K562 (cell line): ENCODE results near the gene CBX2. TPM values are rescaled to one million over a fixed set of nuclear protein-coding genes. Genes with fewer than 3 reads are reported as not detected.

ENCODE experiments used
- GABPB2 ChIP-seq: fragments of 250-450 bp; sonication (Bioruptor Pico); conservative IDR thresholded peaks from 2 replicates; pipeline ENCODE4 v1.5.1; 2021; ENCODE audit warnings: mild to moderate bottlenecking
- GTF2B ChIP-seq: IDR thresholded peaks from 2 replicates; pipeline ENCODE4 v1.6.1; 2011; ENCODE audit not compliant: insufficient read length; ENCODE audit errors: extremely low read depth
- MTF1 ChIP-seq: fragments of 250-450 bp; sonication (Bioruptor Pico); IDR thresholded peaks from 2 replicates; pipeline ENCODE4 v1.9.0; 2021; ENCODE audit warnings: moderate library complexity, mild to moderate bottlenecking, inconsistent platforms, borderline replicate concordance
- NBN ChIP-seq: fragments of 450-650 bp; IDR thresholded peaks from 2 replicates; pipeline ENCODE4 v1.6.1; 2016; ENCODE audit warnings: low read depth, mild to moderate bottlenecking
- RB1 ChIP-seq: fragments of 450-650 bp; IDR thresholded peaks from 2 replicates; pipeline ENCODE4 v1.6.1; 2017; ENCODE audit warnings: low read depth, mild to moderate bottlenecking
- STAG1 ChIP-seq: sonication (generic); formaldehyde crosslinking; IDR thresholded peaks from 2 replicates; pipeline ENCODE4 v1.5.0; 2020; ENCODE audit warnings: missing genetic modification reagents, borderline replicate concordance
- TCF3 ChIP-seq: sonication (generic); formaldehyde crosslinking; IDR thresholded peaks from 2 replicates; pipeline ENCODE4 v1.4.0; 2020; ENCODE audit warnings: mild to moderate bottlenecking, missing genetic modification reagents
- U2AF1 ChIP-seq: fragments of 200-400 bp; formaldehyde crosslinking; optimal IDR thresholded peaks from 2 replicates; pipeline ENCODE3; 2017; ENCODE audit warnings: mild to moderate bottlenecking, low read depth, low read length, moderate library complexity
- VEZF1 ChIP-seq: fragments of 200-800 bp; sonication (Bioruptor generic); IDR thresholded peaks from 2 replicates; pipeline ENCODE4 v1.6.1; 2017; ENCODE audit warnings: missing genetic modification characterization, missing compliant biosample characterization
- polyA plus RNA-seq, 8 experiments: library from polyadenylated mRNA; depleted of rRNA in 4 of 8; stranded (reverse) in 5 of 8; unstranded in 3 of 8; fragments of >200 nt; fragmentation: Nextera tagmentation in 2 of 8; fragmentation: Illumina TruSeq in 1 of 8; extraction: Ambion mirVana in 2 of 8; extraction: Trizol in 1 of 8; gene quantifications; 2 replicates each; pipeline versions ENCODE4 v1.2.1 to v1.2.3, GENCODE V29; 2011 to 2014; ENCODE audit warnings: inconsistent platforms in 1 of 8, missing spikeins in 1 of 8
- total RNA-seq, 7 experiments: library from RNA; depleted of rRNA in 6 of 7; stranded (reverse); fragments of >200 nt in 6 of 7; fragmentation: Illumina TruSeq in 2 of 7; extraction: Trizol in 2 of 7; gene quantifications; 2 replicates each; pipeline versions ENCODE4 v1.2.1 to v1.2.3, GENCODE V29; 2011 to 2021; ENCODE audit warnings: low replicate concordance in 1 of 7
- TF ChIP-seq, protein P1 (sequence below): fragments of 250-450 bp; sonication (Bioruptor Pico); IDR thresholded peaks from 2 replicates; pipeline ENCODE4 v1.4.0; 2020; ENCODE audit warnings: mild to moderate bottlenecking
- TF ChIP-seq, protein P2 (sequence below): fragments of 450-650 bp; IDR thresholded peaks from 2 replicates; pipeline ENCODE4 v1.6.1; 2016; ENCODE audit warnings: mild to moderate bottlenecking, moderate library complexity

The CBX2 gene
- total and polyA plus RNA-seq, 9 of the 15 experiments (the other 6 are each of a cell fraction or from before 2014, with no cell fraction given), result 0.66 to 26.9 (median 13.9) TPM

- TF ChIP-seq, protein P1, sequence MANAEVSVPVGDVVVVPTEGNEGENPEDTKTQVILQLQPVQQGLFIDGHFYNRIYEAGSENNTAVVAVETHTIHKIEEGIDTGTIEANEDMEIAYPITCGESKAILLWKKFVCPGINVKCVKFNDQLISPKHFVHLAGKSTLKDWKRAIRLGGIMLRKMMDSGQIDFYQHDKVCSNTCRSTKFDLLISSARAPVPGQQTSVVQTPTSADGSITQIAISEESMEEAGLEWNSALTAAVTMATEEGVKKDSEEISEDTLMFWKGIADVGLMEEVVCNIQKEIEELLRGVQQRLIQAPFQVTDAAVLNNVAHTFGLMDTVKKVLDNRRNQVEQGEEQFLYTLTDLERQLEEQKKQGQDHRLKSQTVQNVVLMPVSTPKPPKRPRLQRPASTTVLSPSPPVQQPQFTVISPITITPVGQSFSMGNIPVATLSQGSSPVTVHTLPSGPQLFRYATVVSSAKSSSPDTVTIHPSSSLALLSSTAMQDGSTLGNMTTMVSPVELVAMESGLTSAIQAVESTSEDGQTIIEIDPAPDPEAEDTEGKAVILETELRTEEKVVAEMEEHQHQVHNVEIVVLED (CRISPR knock-in tag), result no peak
- TF ChIP-seq GTF2B (no peak), GABPB2 (CRISPR knock-in tag) (no peak), NBN (no peak), U2AF1 (peak; percentile 59), RB1 (peak; percentile 71; the same call in 1 of the 2 replicates), VEZF1 (CRISPR knock-in tag) (peak; percentile 61), TCF3 (CRISPR knock-in tag) (no peak), STAG1 (peak; percentile 61; the same call in 1 of the 2 replicates), MTF1 (no peak)
- TF ChIP-seq, protein P2, sequence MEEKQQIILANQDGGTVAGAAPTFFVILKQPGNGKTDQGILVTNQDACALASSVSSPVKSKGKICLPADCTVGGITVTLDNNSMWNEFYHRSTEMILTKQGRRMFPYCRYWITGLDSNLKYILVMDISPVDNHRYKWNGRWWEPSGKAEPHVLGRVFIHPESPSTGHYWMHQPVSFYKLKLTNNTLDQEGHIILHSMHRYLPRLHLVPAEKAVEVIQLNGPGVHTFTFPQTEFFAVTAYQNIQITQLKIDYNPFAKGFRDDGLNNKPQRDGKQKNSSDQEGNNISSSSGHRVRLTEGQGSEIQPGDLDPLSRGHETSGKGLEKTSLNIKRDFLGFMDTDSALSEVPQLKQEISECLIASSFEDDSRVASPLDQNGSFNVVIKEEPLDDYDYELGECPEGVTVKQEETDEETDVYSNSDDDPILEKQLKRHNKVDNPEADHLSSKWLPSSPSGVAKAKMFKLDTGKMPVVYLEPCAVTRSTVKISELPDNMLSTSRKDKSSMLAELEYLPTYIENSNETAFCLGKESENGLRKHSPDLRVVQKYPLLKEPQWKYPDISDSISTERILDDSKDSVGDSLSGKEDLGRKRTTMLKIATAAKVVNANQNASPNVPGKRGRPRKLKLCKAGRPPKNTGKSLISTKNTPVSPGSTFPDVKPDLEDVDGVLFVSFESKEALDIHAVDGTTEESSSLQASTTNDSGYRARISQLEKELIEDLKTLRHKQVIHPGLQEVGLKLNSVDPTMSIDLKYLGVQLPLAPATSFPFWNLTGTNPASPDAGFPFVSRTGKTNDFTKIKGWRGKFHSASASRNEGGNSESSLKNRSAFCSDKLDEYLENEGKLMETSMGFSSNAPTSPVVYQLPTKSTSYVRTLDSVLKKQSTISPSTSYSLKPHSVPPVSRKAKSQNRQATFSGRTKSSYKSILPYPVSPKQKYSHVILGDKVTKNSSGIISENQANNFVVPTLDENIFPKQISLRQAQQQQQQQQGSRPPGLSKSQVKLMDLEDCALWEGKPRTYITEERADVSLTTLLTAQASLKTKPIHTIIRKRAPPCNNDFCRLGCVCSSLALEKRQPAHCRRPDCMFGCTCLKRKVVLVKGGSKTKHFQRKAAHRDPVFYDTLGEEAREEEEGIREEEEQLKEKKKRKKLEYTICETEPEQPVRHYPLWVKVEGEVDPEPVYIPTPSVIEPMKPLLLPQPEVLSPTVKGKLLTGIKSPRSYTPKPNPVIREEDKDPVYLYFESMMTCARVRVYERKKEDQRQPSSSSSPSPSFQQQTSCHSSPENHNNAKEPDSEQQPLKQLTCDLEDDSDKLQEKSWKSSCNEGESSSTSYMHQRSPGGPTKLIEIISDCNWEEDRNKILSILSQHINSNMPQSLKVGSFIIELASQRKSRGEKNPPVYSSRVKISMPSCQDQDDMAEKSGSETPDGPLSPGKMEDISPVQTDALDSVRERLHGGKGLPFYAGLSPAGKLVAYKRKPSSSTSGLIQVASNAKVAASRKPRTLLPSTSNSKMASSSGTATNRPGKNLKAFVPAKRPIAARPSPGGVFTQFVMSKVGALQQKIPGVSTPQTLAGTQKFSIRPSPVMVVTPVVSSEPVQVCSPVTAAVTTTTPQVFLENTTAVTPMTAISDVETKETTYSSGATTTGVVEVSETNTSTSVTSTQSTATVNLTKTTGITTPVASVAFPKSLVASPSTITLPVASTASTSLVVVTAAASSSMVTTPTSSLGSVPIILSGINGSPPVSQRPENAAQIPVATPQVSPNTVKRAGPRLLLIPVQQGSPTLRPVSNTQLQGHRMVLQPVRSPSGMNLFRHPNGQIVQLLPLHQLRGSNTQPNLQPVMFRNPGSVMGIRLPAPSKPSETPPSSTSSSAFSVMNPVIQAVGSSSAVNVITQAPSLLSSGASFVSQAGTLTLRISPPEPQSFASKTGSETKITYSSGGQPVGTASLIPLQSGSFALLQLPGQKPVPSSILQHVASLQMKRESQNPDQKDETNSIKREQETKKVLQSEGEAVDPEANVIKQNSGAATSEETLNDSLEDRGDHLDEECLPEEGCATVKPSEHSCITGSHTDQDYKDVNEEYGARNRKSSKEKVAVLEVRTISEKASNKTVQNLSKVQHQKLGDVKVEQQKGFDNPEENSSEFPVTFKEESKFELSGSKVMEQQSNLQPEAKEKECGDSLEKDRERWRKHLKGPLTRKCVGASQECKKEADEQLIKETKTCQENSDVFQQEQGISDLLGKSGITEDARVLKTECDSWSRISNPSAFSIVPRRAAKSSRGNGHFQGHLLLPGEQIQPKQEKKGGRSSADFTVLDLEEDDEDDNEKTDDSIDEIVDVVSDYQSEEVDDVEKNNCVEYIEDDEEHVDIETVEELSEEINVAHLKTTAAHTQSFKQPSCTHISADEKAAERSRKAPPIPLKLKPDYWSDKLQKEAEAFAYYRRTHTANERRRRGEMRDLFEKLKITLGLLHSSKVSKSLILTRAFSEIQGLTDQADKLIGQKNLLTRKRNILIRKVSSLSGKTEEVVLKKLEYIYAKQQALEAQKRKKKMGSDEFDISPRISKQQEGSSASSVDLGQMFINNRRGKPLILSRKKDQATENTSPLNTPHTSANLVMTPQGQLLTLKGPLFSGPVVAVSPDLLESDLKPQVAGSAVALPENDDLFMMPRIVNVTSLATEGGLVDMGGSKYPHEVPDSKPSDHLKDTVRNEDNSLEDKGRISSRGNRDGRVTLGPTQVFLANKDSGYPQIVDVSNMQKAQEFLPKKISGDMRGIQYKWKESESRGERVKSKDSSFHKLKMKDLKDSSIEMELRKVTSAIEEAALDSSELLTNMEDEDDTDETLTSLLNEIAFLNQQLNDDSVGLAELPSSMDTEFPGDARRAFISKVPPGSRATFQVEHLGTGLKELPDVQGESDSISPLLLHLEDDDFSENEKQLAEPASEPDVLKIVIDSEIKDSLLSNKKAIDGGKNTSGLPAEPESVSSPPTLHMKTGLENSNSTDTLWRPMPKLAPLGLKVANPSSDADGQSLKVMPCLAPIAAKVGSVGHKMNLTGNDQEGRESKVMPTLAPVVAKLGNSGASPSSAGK, result no peak
Measured at GRCh38 chr17:79789943-79790804, 12.2 kb downstream of the CBX2 start (continued).
